ENCODE results near the gene DCAKD. TPM values are rescaled to one million over a fixed set of nuclear protein-coding genes. Genes with fewer than 3 reads are reported as not detected.

Gene DCAKD
- total and polyA plus RNA-seq, 10 of the 15 experiments (the other 5 are each of a cell fraction or from before 2014, with no cell fraction given), result 11.6 to 62.7 (median 38.3) TPM

DNA sequence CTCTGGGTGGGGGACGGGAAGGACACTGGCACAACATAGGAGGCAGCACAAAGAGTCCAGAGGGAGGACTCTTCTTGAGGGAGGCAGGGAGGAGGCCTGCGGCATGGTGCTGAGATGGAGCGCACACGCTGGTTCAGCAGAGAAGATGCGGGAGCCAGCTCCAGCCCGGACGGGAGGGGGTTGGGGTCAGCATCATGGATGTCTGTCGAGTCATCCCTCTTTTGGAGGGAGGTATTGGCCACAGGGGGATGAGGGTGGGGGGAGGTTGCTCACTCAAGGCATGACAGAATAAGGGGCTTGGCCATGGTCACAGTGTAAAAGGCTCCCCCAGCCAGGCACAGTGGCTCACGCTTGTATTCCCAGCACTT, 19.3 kb downstream of the DCAKD start:
- CTCF ChIA-PET, result interaction anchor here (1.0 to 2.5 kb wide), 3 partner anchors 10 to 112 kb away, joined by 3 to 21 read pairs (median 8); no protein-coding TSS in a partner anchor
- TF ChIP-seq, protein P1, sequence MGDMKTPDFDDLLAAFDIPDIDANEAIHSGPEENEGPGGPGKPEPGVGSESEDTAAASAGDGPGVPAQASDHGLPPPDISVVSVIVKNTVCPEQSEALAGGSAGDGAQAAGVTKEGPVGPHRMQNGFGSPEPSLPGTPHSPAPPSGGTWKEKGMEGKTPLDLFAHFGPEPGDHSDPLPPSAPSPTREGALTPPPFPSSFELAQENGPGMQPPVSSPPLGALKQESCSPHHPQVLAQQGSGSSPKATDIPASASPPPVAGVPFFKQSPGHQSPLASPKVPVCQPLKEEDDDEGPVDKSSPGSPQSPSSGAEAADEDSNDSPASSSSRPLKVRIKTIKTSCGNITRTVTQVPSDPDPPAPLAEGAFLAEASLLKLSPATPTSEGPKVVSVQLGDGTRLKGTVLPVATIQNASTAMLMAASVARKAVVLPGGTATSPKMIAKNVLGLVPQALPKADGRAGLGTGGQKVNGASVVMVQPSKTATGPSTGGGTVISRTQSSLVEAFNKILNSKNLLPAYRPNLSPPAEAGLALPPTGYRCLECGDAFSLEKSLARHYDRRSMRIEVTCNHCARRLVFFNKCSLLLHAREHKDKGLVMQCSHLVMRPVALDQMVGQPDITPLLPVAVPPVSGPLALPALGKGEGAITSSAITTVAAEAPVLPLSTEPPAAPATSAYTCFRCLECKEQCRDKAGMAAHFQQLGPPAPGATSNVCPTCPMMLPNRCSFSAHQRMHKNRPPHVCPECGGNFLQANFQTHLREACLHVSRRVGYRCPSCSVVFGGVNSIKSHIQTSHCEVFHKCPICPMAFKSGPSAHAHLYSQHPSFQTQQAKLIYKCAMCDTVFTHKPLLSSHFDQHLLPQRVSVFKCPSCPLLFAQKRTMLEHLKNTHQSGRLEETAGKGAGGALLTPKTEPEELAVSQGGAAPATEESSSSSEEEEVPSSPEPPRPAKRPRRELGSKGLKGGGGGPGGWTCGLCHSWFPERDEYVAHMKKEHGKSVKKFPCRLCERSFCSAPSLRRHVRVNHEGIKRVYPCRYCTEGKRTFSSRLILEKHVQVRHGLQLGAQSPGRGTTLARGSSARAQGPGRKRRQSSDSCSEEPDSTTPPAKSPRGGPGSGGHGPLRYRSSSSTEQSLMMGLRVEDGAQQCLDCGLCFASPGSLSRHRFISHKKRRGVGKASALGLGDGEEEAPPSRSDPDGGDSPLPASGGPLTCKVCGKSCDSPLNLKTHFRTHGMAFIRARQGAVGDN (IDR thresholded peaks at IDR 0.05), result no peak
- TF ChIP-seq BRCA1 (IDR thresholded peaks at IDR 0.05; ENCODE audit: low read depth, low read length) (no peak), TCF3 (IDR thresholded peaks at IDR 0.05; ENCODE audit: borderline replicate concordance, insufficient read depth, low read depth, low read length) (no peak), TAF1 (IDR thresholded peaks at IDR 0.05; ENCODE audit: borderline replicate concordance, low read depth, low read length) (no peak), LARP7 (IDR thresholded peaks at IDR 0.05) (no peak), SMAD5 (IDR thresholded peaks at IDR 0.05; ENCODE audit: low read depth) (no peak), CREM (IDR thresholded peaks at IDR 0.05; ENCODE audit: low read depth) (no peak), CREB1 (IDR thresholded peaks at IDR 0.05; ENCODE audit: low read depth) (no peak), STAT3 (IDR thresholded peaks at IDR 0.05; ENCODE audit: low read depth, low read length) (no peak), HDAC2 (IDR thresholded peaks at IDR 0.05) (no peak), ZNF274 (IDR thresholded peaks at IDR 0.05; ENCODE audit: insufficient read depth, insufficient read length) (no peak)
- TF ChIP-seq, protein P2, sequence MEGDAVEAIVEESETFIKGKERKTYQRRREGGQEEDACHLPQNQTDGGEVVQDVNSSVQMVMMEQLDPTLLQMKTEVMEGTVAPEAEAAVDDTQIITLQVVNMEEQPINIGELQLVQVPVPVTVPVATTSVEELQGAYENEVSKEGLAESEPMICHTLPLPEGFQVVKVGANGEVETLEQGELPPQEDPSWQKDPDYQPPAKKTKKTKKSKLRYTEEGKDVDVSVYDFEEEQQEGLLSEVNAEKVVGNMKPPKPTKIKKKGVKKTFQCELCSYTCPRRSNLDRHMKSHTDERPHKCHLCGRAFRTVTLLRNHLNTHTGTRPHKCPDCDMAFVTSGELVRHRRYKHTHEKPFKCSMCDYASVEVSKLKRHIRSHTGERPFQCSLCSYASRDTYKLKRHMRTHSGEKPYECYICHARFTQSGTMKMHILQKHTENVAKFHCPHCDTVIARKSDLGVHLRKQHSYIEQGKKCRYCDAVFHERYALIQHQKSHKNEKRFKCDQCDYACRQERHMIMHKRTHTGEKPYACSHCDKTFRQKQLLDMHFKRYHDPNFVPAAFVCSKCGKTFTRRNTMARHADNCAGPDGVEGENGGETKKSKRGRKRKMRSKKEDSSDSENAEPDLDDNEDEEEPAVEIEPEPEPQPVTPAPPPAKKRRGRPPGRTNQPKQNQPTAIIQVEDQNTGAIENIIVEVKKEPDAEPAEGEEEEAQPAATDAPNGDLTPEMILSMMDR (IDR thresholded peaks at IDR 0.05 in 2 of 3, conservative IDR thresholded peaks at IDR 0.05 in 1 of 3; ENCODE audit: control insufficient read depth in 2 of 3, extremely low read depth in 1 of 3, insufficient read depth in 1 of 3, low read depth in 3 of 3, low read length in 3 of 3), result no peak
- over 99% methylated on average over 9 of the region's 9 CpGs for WGBS (ENCODE audit: insufficient coverage, insufficient replicate concordance, low lambda C conversion rate, missing lambda C conversion rate)

More for the DNA sequence above, 19.3 kb downstream of the DCAKD start:
- H4K20me1 ChIP-seq (ENCODE audit: control insufficient read depth, insufficient read depth), result no peaks in the 10 kb centered on the region
- in situ Hi-C loops (cut with MboI), result no loop called here
- no peak for ATAC-seq
- no peak overlapping the region for H3K9ac ChIP-seq (ENCODE audit: control insufficient read depth, insufficient read depth, low read length)
- no peak overlapping the region for H3K27ac ChIP-seq (ENCODE audit: control insufficient read depth, insufficient read depth)
- peaks cover 7% of the 10 kb centered on the region in 2 experiments for H3K36me3 ChIP-seq (ENCODE audit: control insufficient read depth in 2 of 2, insufficient read depth in 2 of 2, low read length in 1 of 2)
- H3K79me2 ChIP-seq (ENCODE audit: control insufficient read depth, insufficient read depth, low read length), result no peaks in the 10 kb centered on the region; the same call in 1 of the 2 replicates
- POLR2A ChIA-PET, result interaction anchor here (0.7 to 4.0 kb wide), 8 partner anchors 8 to 33 kb away, joined by 3 to 29 read pairs (median 6); partner anchors contain the start of genes DCAKD and NMT1
- H3K4me3 ChIP-seq, result no peak overlapping the region
- no peaks in the 10 kb centered on the region for H3K27me3 ChIP-seq (replicated peaks in 1 of 2; ENCODE audit: control insufficient read depth in 2 of 2, insufficient read depth in 2 of 2, low read length in 1 of 2)
- no peak for DNase-seq (ENCODE audit: low read depth, low spot score)
- SMC1A ChIA-PET (ENCODE audit: uncharacterized antibody, unreplicated experiment), result interaction anchor here (0.6 to 3.8 kb wide), 7 partner anchors 8 to 67 kb away, joined by 3 to 20 read pairs (median 4); partner anchors contain the start of gene DCAKD
- peaks cover 23% of the 10 kb centered on the region for H3K4me1 ChIP-seq (ENCODE audit: control insufficient read depth, insufficient read depth, low read length)
- H2AFZ ChIP-seq (ENCODE audit: control insufficient read depth, low read depth, low read length), result no peak overlapping the region
- RAD21 ChIA-PET (ENCODE audit: unreplicated experiment), result interaction anchor here (1.0 to 1.5 kb wide), 2 partner anchors 10 to 31 kb away, joined by 3 to 7 read pairs; no protein-coding TSS in a partner anchor
- intact Hi-C loops (cut with micrococcal nuclease; ENCODE audit: unreplicated experiment), result no loop called here
- no peak overlapping the region for H3K4me2 ChIP-seq (ENCODE audit: control insufficient read depth, insufficient read depth)
- no peak for FAIRE-seq
- BruUV-seq (replicated peaks), result no TSS peak
- H3K9me3 ChIP-seq (replicated peaks; ENCODE audit: control insufficient read depth, insufficient read depth, low read length), result no peaks in the 10 kb centered on the region
